ENCODE results near the gene PODXL. TPM values are rescaled to one million over a fixed set of nuclear protein-coding genes. Genes with fewer than 3 reads are reported as not detected.

Gene PODXL
- total and polyA plus RNA-seq, 8 donors: 23.0 to 71.5 (median 35.9) TPM

DNA sequence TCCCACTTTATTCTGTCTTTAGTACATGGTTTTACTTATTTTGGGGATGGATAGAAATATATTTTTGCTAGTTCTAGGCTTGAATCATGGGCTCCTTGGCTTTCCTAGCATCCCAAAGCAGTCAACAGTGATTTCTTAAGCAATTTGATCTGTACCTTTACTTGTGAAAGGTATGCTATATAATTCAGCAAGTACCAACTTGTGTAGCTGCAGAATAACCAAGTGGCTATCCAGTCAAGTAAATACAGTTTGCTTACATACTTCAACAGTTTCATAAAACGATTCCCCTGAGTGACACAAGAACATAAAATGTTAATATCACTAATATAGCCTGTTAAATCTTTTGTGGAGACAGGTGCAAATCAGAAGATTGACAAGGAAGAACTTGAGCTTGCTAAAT is 67.2 kb downstream of the PODXL start:
- 65 to 73% methylated on average over 1 of the region's 1 CpG for WGBS, 2 donors
- TF ChIP-seq, protein P1, sequence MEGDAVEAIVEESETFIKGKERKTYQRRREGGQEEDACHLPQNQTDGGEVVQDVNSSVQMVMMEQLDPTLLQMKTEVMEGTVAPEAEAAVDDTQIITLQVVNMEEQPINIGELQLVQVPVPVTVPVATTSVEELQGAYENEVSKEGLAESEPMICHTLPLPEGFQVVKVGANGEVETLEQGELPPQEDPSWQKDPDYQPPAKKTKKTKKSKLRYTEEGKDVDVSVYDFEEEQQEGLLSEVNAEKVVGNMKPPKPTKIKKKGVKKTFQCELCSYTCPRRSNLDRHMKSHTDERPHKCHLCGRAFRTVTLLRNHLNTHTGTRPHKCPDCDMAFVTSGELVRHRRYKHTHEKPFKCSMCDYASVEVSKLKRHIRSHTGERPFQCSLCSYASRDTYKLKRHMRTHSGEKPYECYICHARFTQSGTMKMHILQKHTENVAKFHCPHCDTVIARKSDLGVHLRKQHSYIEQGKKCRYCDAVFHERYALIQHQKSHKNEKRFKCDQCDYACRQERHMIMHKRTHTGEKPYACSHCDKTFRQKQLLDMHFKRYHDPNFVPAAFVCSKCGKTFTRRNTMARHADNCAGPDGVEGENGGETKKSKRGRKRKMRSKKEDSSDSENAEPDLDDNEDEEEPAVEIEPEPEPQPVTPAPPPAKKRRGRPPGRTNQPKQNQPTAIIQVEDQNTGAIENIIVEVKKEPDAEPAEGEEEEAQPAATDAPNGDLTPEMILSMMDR (IDR thresholded peaks at IDR 0.05): no peak
- H3K36me3 ChIP-seq: no peaks in the 10 kb centered on the region
- peaks cover 0 to 6% (median 0%) of the 10 kb centered on the region in 3 donors for H3K4me1 ChIP-seq
- no peak for DNase-seq
- intact Hi-C loops (cut with DNase I): no loop called here
- no peak for FAIRE-seq
- H3K27me3 ChIP-seq: no peaks in the 10 kb centered on the region
- no peak for ATAC-seq
- no peak overlapping the region for H3K27ac ChIP-seq
- no peak overlapping the region for H3K4me3 ChIP-seq
- no peaks in the 10 kb centered on the region for H3K9me3 ChIP-seq

DNA sequence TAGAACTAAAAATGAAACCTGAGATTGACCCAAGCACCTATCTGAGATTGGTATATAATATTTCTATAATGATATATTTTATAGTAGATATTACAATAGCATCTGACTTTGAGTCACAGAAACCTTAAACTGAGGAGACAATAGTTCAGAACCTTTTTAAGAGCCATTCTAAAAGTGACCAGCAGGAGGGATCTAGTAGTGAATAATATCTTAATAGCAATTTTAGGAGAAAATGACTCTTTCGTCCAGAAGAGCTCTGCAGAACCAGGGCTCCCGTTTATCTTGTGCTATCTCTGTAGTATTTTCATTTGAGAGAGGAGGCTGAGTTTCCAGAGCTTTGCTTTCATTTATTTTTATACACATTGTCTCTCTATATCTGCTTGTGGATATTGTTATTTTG is 68.1 kb downstream of the PODXL start:
- DNase-seq (no peak), ATAC-seq (peak in 1 of 4 donors; percentile 51), FAIRE-seq (no peak)
- TF ChIP-seq, protein P1 (IDR thresholded peaks at IDR 0.05): no peak
- H3K4me3 ChIP-seq: no peak overlapping the region
- peaks cover 0 to 6% (median 0%) of the 10 kb centered on the region in 3 donors for H3K4me1 ChIP-seq
- H3K9me3 ChIP-seq: no peaks in the 10 kb centered on the region
- WGBS, 2 donors: 69% methylated on average over 2 of the region's 2 CpGs
- no peak overlapping the region for H3K27ac ChIP-seq
- no peaks in the 10 kb centered on the region for H3K36me3 ChIP-seq
- intact Hi-C loops (cut with DNase I): no loop called here
- no peaks in the 10 kb centered on the region for H3K27me3 ChIP-seq

DNA sequence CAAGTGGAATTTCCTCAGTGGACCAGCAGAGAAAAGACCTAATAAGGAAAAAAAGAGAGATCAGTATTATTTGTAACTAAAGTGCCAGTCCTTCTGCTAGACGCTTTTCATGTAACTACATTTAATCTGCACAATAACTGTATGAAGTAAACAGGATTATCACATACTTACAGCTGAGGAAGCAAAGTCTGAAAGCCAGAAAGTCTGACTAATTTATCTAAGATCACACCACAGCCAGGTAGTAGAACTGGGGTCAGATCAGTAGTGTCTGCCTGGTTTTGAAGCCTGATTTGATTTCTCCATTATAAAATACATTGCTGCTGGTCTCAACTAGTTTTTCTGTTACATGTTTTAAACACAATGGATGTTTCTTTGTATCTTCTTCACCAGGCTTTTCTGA is 69.2 kb downstream of the PODXL start:
- WGBS, 2 donors: 29 to 43% methylated on average over 1 of the region's 1 CpG
- no peak for FAIRE-seq
- peak in 3 of 4 donors; percentile 14 to 58 (median 50) for ATAC-seq
- H3K27me3 ChIP-seq: no peaks in the 10 kb centered on the region
- H3K36me3 ChIP-seq: no peaks in the 10 kb centered on the region
- DNase-seq: no peak
- no peak overlapping the region for H3K4me3 ChIP-seq
- H3K4me1 ChIP-seq: peaks cover 0 to 6% (median 0%) of the 10 kb centered on the region in 3 donors
- no peak overlapping the region for H3K27ac ChIP-seq
- intact Hi-C loops (cut with DNase I): no loop called here
- no peaks in the 10 kb centered on the region for H3K9me3 ChIP-seq
- TF ChIP-seq, protein P1 (IDR thresholded peaks at IDR 0.05): no peak

DNA sequence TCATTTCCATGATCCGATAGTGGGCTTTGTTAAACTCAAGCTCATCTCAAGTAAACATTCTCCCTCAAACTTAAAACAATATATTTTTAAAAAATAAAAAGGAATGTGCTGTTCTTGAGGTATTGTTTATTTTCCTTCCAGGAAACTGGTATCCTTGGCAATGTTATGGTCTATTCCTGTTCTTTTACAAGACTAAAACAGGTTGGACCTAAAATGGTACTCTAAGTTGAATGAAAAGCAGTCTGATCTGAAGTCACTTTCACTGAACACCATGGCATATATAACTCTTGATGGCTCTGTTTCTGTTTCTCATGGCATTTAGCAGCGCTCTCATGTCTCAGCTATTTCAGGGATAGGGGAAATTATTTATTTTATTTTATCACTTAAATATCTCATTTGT is 70.1 kb downstream of the PODXL start:
- DNase-seq: no peak
- FAIRE-seq: no peak
- H3K36me3 ChIP-seq: no peaks in the 10 kb centered on the region
- H3K4me1 ChIP-seq: peaks cover 0 to 6% (median 1%) of the 10 kb centered on the region in 3 donors
- H3K27me3 ChIP-seq: no peaks in the 10 kb centered on the region
- H3K9me3 ChIP-seq: no peaks in the 10 kb centered on the region
- 73 to 83% methylated on average over 2 of the region's 2 CpGs for WGBS, 2 donors
- no peak overlapping the region for H3K4me3 ChIP-seq
- intact Hi-C loops (cut with DNase I): no loop called here
- no peak overlapping the region for H3K27ac ChIP-seq
- ATAC-seq: peak in 2 of 4 donors; percentile 15 to 25
- TF ChIP-seq, protein P1 (IDR thresholded peaks at IDR 0.05): no peak

DNA sequence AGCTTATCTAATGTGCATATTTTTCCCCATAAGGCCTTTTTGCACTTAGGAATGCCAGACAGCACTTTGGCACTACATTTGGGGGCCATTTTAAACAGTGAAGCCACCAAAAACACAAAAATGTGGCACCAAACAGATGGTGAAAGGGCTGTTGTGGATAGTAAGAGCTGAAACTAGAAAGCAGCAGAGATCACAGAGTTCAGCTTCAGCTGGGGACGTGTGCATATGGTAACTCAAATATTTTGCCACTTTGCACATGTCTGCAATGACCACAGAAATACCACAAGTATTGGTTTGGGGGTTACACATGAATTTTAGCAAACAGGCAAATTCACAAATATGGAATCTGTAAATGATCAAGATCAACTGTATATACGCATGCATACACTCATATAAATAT is 72.8 kb downstream of the PODXL start:
- TF ChIP-seq, protein P1 (IDR thresholded peaks at IDR 0.05): no peak
- no peaks in the 10 kb centered on the region for H3K27me3 ChIP-seq
- intact Hi-C loops (cut with DNase I): no loop called here
- H3K27ac ChIP-seq: no peak overlapping the region
- no peak for FAIRE-seq
- ATAC-seq: no peak
- H3K9me3 ChIP-seq: no peaks in the 10 kb centered on the region
- no peak overlapping the region for H3K4me3 ChIP-seq
- 92 to 97% methylated on average over 2 of the region's 2 CpGs for WGBS, 2 donors
- no peaks in the 10 kb centered on the region for H3K36me3 ChIP-seq
- no peak for DNase-seq
- peaks cover 12 to 26% (median 13%) of the 10 kb centered on the region in 3 donors for H3K4me1 ChIP-seq
